ENCODE data around the gene COL4A3.

Gene COL4A3

GRCh38 chr2:227160164-227160563 is 4.3 kb upstream of the COL4A3 start:
- TF ChIP-seq SIN3A (IDR thresholded peaks at IDR 0.05; ENCODE audit: borderline replicate concordance, insufficient read depth, low read length) (no peak), REST (IDR thresholded peaks at IDR 0.05; ENCODE audit: insufficient read depth in 1 of 2, low read depth in 2 of 2, low read length in 2 of 2) (no peak), POLR2AphosphoS5 (IDR thresholded peaks at IDR 0.05; ENCODE audit: low read depth, low read length) (no peak), FOXP2 (optimal IDR thresholded peaks at IDR 0.05; ENCODE audit: borderline replicate concordance, extremely low read depth, extremely low read length, insufficient read depth) (no peak)

- TF ChIP-seq SIN3A (IDR thresholded peaks at IDR 0.05; ENCODE audit: borderline replicate concordance, insufficient read depth, low read length) (no peak), POLR2AphosphoS5 (IDR thresholded peaks at IDR 0.05; ENCODE audit: low read depth, low read length) (no peak), FOXP2 (optimal IDR thresholded peaks at IDR 0.05; ENCODE audit: borderline replicate concordance, extremely low read depth, extremely low read length, insufficient read depth) (no peak), TAF1 (IDR thresholded peaks at IDR 0.05; ENCODE audit: borderline replicate concordance, insufficient read depth, low read length) (no peak), REST (IDR thresholded peaks at IDR 0.05; ENCODE audit: insufficient read depth in 1 of 2, low read depth in 2 of 2, low read length in 2 of 2) (no peak)
These were observed 2.5 kb upstream of the COL4A3 start for GRCh38 chr2:227161947-227162346.

- no peak for TF ChIP-seq REST (IDR thresholded peaks at IDR 0.05; ENCODE audit: insufficient read depth in 1 of 2, low read depth in 2 of 2, low read length in 2 of 2)
- no peak for TF ChIP-seq POLR2AphosphoS5 (IDR thresholded peaks at IDR 0.05; ENCODE audit: low read depth, low read length)
- TF ChIP-seq TAF1 (IDR thresholded peaks at IDR 0.05; ENCODE audit: borderline replicate concordance, insufficient read depth, low read length), result no peak
- TF ChIP-seq SIN3A (IDR thresholded peaks at IDR 0.05; ENCODE audit: borderline replicate concordance, insufficient read depth, low read length), result no peak
- TF ChIP-seq FOXP2 (optimal IDR thresholded peaks at IDR 0.05; ENCODE audit: borderline replicate concordance, extremely low read depth, extremely low read length, insufficient read depth), result no peak
These were observed 883 bp upstream of the COL4A3 start for GRCh38 chr2:227163485-227163997.

- TF ChIP-seq FOXP2 (optimal IDR thresholded peaks at IDR 0.05; ENCODE audit: borderline replicate concordance, extremely low read depth, extremely low read length, insufficient read depth) (no peak), SIN3A (IDR thresholded peaks at IDR 0.05; ENCODE audit: borderline replicate concordance, insufficient read depth, low read length) (no peak), TAF1 (IDR thresholded peaks at IDR 0.05; ENCODE audit: borderline replicate concordance, insufficient read depth, low read length) (no peak), POLR2AphosphoS5 (IDR thresholded peaks at IDR 0.05; ENCODE audit: low read depth, low read length) (no peak), REST (IDR thresholded peaks at IDR 0.05; ENCODE audit: insufficient read depth in 1 of 2, low read depth in 2 of 2, low read length in 2 of 2) (no peak)
These were observed 403 bp downstream of the COL4A3 start for GRCh38 chr2:227164763-227165291.

All from PFSK-1 (cell line).